GM21786 (cell line): ENCODE data around the gene SV2C.

Experiments
- ATAC-seq: cut with Tn5 transposase; IDR thresholded peaks from one replicate; pipeline ENCODE4 v1.9.1; 2021; ENCODE audit not compliant: unreplicated experiment

The SV2C gene

GRCh38 chr5:76099756-76100155, 16.6 kb downstream of the SV2C start:
- peak; percentile 47 for ATAC-seq

- ATAC-seq, result no peak
These were observed 20.8 kb downstream of the SV2C start for GRCh38 chr5:76104027-76104426.

- ATAC-seq, result no peak
These were observed 23.0 kb downstream of the SV2C start for GRCh38 chr5:76106149-76106548.

- no peak for ATAC-seq
These were observed 28.4 kb downstream of the SV2C start for GRCh38 chr5:76111477-76112174.

- no peak for ATAC-seq
These were observed 29.9 kb downstream of the SV2C start for GRCh38 chr5:76113103-76113502.

- no peak for ATAC-seq
These were observed 31.1 kb downstream of the SV2C start for GRCh38 chr5:76114179-76114851.

GRCh38 chr5:76125346-76125745, 42.2 kb downstream of the SV2C start:
- ATAC-seq, result no peak

- no peak for ATAC-seq
These were observed 42.7 kb downstream of the SV2C start for GRCh38 chr5:76125888-76126287.

GRCh38 chr5:76134003-76134402, 50.8 kb downstream of the SV2C start:
- ATAC-seq, result no peak

GRCh38 chr5:76134646-76135045, 51.5 kb downstream of the SV2C start:
- ATAC-seq, result no peak

- ATAC-seq, result no peak
These were observed 54.8 kb downstream of the SV2C start for GRCh38 chr5:76137887-76138542.

GRCh38 chr5:76143884-76144283, 60.7 kb downstream of the SV2C start:
- no peak for ATAC-seq

- no peak for ATAC-seq
These were observed 61.5 kb downstream of the SV2C start for GRCh38 chr5:76144513-76145274.

- ATAC-seq, result no peak
These were observed 62.8 kb downstream of the SV2C start for GRCh38 chr5:76145945-76146344.

- ATAC-seq, result no peak
These were observed 66.5 kb downstream of the SV2C start for GRCh38 chr5:76149636-76150035.

- ATAC-seq, result no peak
These were observed 69.0 kb downstream of the SV2C start for GRCh38 chr5:76152161-76152560.

GRCh38 chr5:76152700-76153099, 69.5 kb downstream of the SV2C start:
- ATAC-seq, result no peak

- ATAC-seq, result no peak
These were observed 70.1 kb downstream of the SV2C start for GRCh38 chr5:76153271-76153670.

GRCh38 chr5:76154009-76154690, 71.0 kb downstream of the SV2C start:
- no peak for ATAC-seq

- ATAC-seq, result no peak
These were observed 72.4 kb downstream of the SV2C start for GRCh38 chr5:76155536-76155935.

GRCh38 chr5:76162335-76162734, 79.2 kb downstream of the SV2C start:
- no peak for ATAC-seq
